ENCODE results near the gene CCDC148.

The CCDC148 gene

GRCh38 chr2:158497486-158497885 lies 40.9 kb upstream of the CCDC148 start:
- Histone ChIP-seq H4K20me1 (ENCODE audit: low read depth, low read length) (no peaks in the 10 kb centered on the region), H2AFZ (ENCODE audit: low read depth, low read length, severe bottlenecking) (no peak overlapping the region), H3K79me2 (ENCODE audit: insufficient read depth, low read length) (no peaks in the 10 kb centered on the region), H3F3A (ENCODE audit: insufficient read depth) (no peaks in the 10 kb centered on the region), H3K9ac (ENCODE audit: low read length) (no peak overlapping the region), H3K36me3 (ENCODE audit: low read length) (no peaks in the 10 kb centered on the region), H3K27me3 (ENCODE audit: low read length) (no peaks in the 10 kb centered on the region), H3K4me2 (ENCODE audit: low read depth, low read length, poor library complexity, severe bottlenecking) (no peak overlapping the region), H3K27ac (ENCODE audit: low read depth, low read length) (no peak overlapping the region), H3K9me3 (ENCODE audit: insufficient read depth, low read length) (no peaks in the 10 kb centered on the region), H3K9me2 (replicated peaks; ENCODE audit: insufficient read depth, low read length) (no peaks in the 10 kb centered on the region), H3K4me3 (ENCODE audit: insufficient read depth, low read length, poor library complexity, severe bottlenecking) (no peak overlapping the region)
- TF ChIP-seq EZH2phosphoT487 (conservative IDR thresholded peaks at IDR 0.05; ENCODE audit: low read length) (no peak), CTCF (IDR thresholded peaks at IDR 0.05; ENCODE audit: insufficient read depth, low read length, poor library complexity, severe bottlenecking) (no peak)

- Histone ChIP-seq H4K20me1 (ENCODE audit: low read depth, low read length) (no peaks in the 10 kb centered on the region), H3K27me3 (ENCODE audit: low read length) (no peaks in the 10 kb centered on the region), H3K79me2 (ENCODE audit: insufficient read depth, low read length) (no peaks in the 10 kb centered on the region), H3K9me2 (replicated peaks; ENCODE audit: insufficient read depth, low read length) (no peaks in the 10 kb centered on the region), H3K27ac (ENCODE audit: low read depth, low read length) (no peak overlapping the region), H3K9me3 (ENCODE audit: insufficient read depth, low read length) (no peaks in the 10 kb centered on the region), H3K4me3 (ENCODE audit: insufficient read depth, low read length, poor library complexity, severe bottlenecking) (no peak overlapping the region), H3K36me3 (ENCODE audit: low read length) (no peaks in the 10 kb centered on the region), H3F3A (ENCODE audit: insufficient read depth) (no peaks in the 10 kb centered on the region), H3K9ac (ENCODE audit: low read length) (no peak overlapping the region), H2AFZ (ENCODE audit: low read depth, low read length, severe bottlenecking) (no peak overlapping the region), H3K4me2 (ENCODE audit: low read depth, low read length, poor library complexity, severe bottlenecking) (no peak overlapping the region)
- no peak for TF ChIP-seq CTCF (IDR thresholded peaks at IDR 0.05; ENCODE audit: insufficient read depth, low read length, poor library complexity, severe bottlenecking)
- TF ChIP-seq EZH2phosphoT487 (conservative IDR thresholded peaks at IDR 0.05; ENCODE audit: low read length) = no peak
Observed at GRCh38 chr2:158496986-158497385, 40.4 kb upstream of the CCDC148 start.

GRCh38 chr2:158495175-158495574 lies 38.6 kb upstream of the CCDC148 start:
- Histone ChIP-seq H3K79me2 (ENCODE audit: insufficient read depth, low read length) (no peaks in the 10 kb centered on the region), H3K9me2 (replicated peaks; ENCODE audit: insufficient read depth, low read length) (no peaks in the 10 kb centered on the region), H3K9me3 (ENCODE audit: insufficient read depth, low read length) (no peaks in the 10 kb centered on the region), H3K4me3 (ENCODE audit: insufficient read depth, low read length, poor library complexity, severe bottlenecking) (no peak overlapping the region), H2AFZ (ENCODE audit: low read depth, low read length, severe bottlenecking) (no peak overlapping the region), H3K27ac (ENCODE audit: low read depth, low read length) (no peak overlapping the region), H3K27me3 (ENCODE audit: low read length) (no peaks in the 10 kb centered on the region), H3K9ac (ENCODE audit: low read length) (no peak overlapping the region), H3F3A (ENCODE audit: insufficient read depth) (no peaks in the 10 kb centered on the region), H3K36me3 (ENCODE audit: low read length) (no peaks in the 10 kb centered on the region), H4K20me1 (ENCODE audit: low read depth, low read length) (no peaks in the 10 kb centered on the region), H3K4me2 (ENCODE audit: low read depth, low read length, poor library complexity, severe bottlenecking) (no peak overlapping the region)
- TF ChIP-seq EZH2phosphoT487 (conservative IDR thresholded peaks at IDR 0.05; ENCODE audit: low read length) (no peak), CTCF (IDR thresholded peaks at IDR 0.05; ENCODE audit: insufficient read depth, low read length, poor library complexity, severe bottlenecking) (no peak)
